A172 (cell line): ENCODE data around the gene GNA14. TPM values are rescaled to one million over a fixed set of nuclear protein-coding genes. Genes with fewer than 3 reads are reported as not detected.
"Not testable (repeated sequence)": the region's sequence is repeated elsewhere in the genome, so short reads cannot be mapped to it uniquely, and the experiment has no call there.

Experiments used
- DNase-seq: peaks from one replicate; pipeline ENCODE4 v3.0.0-alpha.2; 2015; ENCODE audit warnings: low spot score
- total RNA-seq: library from RNA; depleted of rRNA; stranded (reverse); fragments of >200 nt; shearing (Covaris generic); gene quantifications from 2 replicates; pipeline ENCODE4 v1.2.3, GENCODE V29; 2014

GNA14 gene
- total RNA-seq, 1 experiment from 2014 or later: not detected

- no peak for DNase-seq
These were observed 113.6 kb downstream of the GNA14 start for GRCh38 chr9:77534376-77535057.

- no peak for DNase-seq
These were observed 114.5 kb downstream of the GNA14 start for GRCh38 chr9:77533671-77534070.

GRCh38 chr9:77532607-77533006, 115.5 kb downstream of the GNA14 start:
- DNase-seq: no peak

GRCh38 chr9:77531400-77531799, 116.7 kb downstream of the GNA14 start:
- no peak for DNase-seq

- no peak for DNase-seq
These were observed 124.2 kb downstream of the GNA14 start for GRCh38 chr9:77523891-77524290.

- no peak for DNase-seq
These were observed 127.0 kb downstream of the GNA14 start for GRCh38 chr9:77521091-77521490.

- no peak for DNase-seq
These were observed 129.4 kb downstream of the GNA14 start for GRCh38 chr9:77518688-77519087.

GRCh38 chr9:77516781-77517180, 131.3 kb downstream of the GNA14 start:
- DNase-seq: no peak

- DNase-seq: peak; percentile 91
These were observed 133.0 kb downstream of the GNA14 start for GRCh38 chr9:77514886-77515711.

GRCh38 chr9:77513457-77513856, 134.7 kb downstream of the GNA14 start:
- no peak for DNase-seq

- DNase-seq: no peak
These were observed 135.2 kb downstream of the GNA14 start for GRCh38 chr9:77512876-77513275.

- DNase-seq: no peak
These were observed 136.6 kb downstream of the GNA14 start for GRCh38 chr9:77511525-77511924.

- DNase-seq: no peak
These were observed 137.5 kb downstream of the GNA14 start for GRCh38 chr9:77510666-77511065.

GRCh38 chr9:77508396-77508795, 139.7 kb downstream of the GNA14 start:
- no peak for DNase-seq

GRCh38 chr9:77507212-77507961, 140.7 kb downstream of the GNA14 start:
- no peak for DNase-seq

- DNase-seq: no peak
These were observed 142.9 kb downstream of the GNA14 start for GRCh38 chr9:77505232-77505631.

- no peak for DNase-seq
These were observed 145.6 kb downstream of the GNA14 start for GRCh38 chr9:77502568-77502967.

- no peak for DNase-seq
These were observed 149.2 kb downstream of the GNA14 start for GRCh38 chr9:77498891-77499290.

- no peak for DNase-seq
These were observed 150.6 kb downstream of the GNA14 start for GRCh38 chr9:77497322-77498198.

GRCh38 chr9:77495834-77496671, 152.1 kb downstream of the GNA14 start:
- peak; percentile 21 for DNase-seq

- DNase-seq: not testable (repeated sequence)
These were observed 157.8 kb downstream of the GNA14 start for GRCh38 chr9:77490279-77490678.
